ENCODE measurements around the gene PLXNB3.

Gene PLXNB3

DNA sequence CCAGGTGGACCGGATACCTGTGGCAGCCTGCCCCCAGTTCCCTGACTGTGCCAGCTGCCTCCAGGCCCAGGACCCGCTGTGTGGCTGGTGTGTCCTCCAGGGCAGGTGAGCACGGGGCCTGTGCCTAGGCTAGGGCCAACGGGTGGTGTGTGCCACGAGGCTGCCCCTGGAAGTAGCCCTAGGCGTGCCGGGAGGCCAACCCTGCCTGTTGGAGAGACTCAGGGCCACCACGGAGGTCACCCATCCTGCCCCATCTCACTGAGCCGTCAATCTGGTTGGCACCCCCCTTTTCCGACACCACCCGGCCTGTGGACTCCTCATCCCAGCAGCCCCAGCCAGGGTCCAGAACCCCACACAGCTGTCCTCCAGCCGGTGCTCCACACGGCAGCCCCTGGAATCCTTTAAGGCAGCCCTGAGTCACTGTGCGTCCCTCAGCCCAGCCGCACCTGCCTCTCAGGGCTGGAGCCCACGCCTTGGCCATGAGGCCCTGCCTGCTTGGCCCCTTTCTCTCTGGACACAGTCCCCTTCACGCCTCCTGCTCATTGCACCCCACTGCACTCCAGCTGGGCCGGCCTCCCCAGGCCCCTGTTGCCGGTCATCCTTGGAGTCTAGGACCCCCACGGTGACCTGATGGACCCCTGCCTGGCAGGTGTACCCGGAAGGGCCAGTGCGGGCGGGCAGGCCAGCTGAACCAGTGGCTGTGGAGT lies 5.3 kb downstream of the PLXNB3 start:
- Mint-ChIP-seq H3K4me3 (no peak overlapping the region), H3K4me1 (ENCODE audit: low read depth in 2 of 2) (peaks cover 4 to 5% of the 10 kb centered on the region in 2 donors), H3K36me3 (ENCODE audit: insufficient read depth) (no peaks in the 10 kb centered on the region), H3K27ac (no peak overlapping the region), H3K9me3 (no peaks in the 10 kb centered on the region), H3K27me3 (no peaks in the 10 kb centered on the region)
- DNase-seq (no peak), ATAC-seq (replicated peaks) (no peak)

- H3K9me3 Mint-ChIP-seq, result no peaks in the 10 kb centered on the region
- H3K27me3 Mint-ChIP-seq, result no peaks in the 10 kb centered on the region
- ATAC-seq (replicated peaks), result no peak
- H3K4me1 Mint-ChIP-seq (ENCODE audit: low read depth in 2 of 2), result peaks cover 4 to 5% of the 10 kb centered on the region in 2 donors
- H3K4me3 Mint-ChIP-seq, result no peak overlapping the region
- no peak for DNase-seq
- H3K36me3 Mint-ChIP-seq (ENCODE audit: insufficient read depth), result no peaks in the 10 kb centered on the region
- H3K27ac Mint-ChIP-seq, result no peak overlapping the region
Observed at GRCh38 chrX:153769865-153770600, 6.0 kb downstream of the PLXNB3 start.

DNA sequence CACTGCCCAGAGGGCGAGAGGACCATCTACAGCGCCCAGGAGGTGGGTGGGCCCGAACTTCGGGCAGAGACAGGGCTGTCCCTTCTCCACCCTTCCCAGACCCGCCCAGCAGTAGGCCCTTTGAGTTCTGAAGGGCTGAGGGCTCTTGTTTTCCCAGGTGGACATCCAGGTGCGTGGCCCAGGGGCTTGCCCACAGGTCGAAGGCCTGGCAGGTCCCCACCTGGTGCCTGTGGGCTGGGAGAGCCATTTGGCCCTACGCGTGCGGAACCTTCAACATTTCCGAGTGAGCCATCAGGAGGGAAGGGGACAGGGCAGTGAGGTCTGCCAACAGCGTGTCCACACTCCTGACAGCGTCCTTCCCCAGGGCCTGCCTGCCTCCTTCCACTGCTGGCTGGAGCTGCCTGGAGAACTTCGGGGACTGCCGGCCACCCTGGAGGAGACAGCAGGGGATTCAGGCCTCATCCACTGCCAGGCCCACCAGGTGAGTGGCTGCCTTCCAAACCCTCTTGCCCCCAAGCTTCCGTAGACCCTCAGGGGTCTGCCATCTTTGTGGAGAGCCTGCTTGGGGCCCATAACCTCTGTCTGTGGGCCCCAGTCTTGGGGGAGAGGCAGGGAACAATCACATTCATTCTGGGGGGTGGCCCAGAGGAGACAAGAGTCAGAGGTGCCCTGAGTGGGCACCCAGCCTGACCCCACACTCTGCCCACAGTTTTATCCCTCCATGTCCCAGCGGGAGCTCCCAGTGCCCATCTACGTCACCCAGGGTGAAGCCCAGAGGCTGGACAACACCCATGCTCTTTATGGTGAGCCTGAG lies 6.8 kb downstream of the PLXNB3 start:
- no peak for ATAC-seq (replicated peaks)
- Mint-ChIP-seq H3K36me3 (ENCODE audit: insufficient read depth) (no peaks in the 10 kb centered on the region), H3K9me3 (no peaks in the 10 kb centered on the region), H3K4me1 (ENCODE audit: low read depth in 2 of 2) (peaks cover 4 to 5% of the 10 kb centered on the region in 2 donors), H3K4me3 (no peak overlapping the region), H3K27ac (no peak overlapping the region), H3K27me3 (no peaks in the 10 kb centered on the region)
- no peak for DNase-seq

- Mint-ChIP-seq H3K9me3 (no peaks in the 10 kb centered on the region), H3K27ac (no peak overlapping the region), H3K27me3 (no peaks in the 10 kb centered on the region), H3K36me3 (ENCODE audit: insufficient read depth) (no peaks in the 10 kb centered on the region), H3K4me3 (no peak overlapping the region), H3K4me1 (ENCODE audit: low read depth in 2 of 2) (peaks cover 4 to 5% of the 10 kb centered on the region in 2 donors)
- DNase-seq, result no peak
- no peak for ATAC-seq (replicated peaks)
Observed at GRCh38 chrX:153771415-153772315, 7.6 kb downstream of the PLXNB3 start.

DNA sequence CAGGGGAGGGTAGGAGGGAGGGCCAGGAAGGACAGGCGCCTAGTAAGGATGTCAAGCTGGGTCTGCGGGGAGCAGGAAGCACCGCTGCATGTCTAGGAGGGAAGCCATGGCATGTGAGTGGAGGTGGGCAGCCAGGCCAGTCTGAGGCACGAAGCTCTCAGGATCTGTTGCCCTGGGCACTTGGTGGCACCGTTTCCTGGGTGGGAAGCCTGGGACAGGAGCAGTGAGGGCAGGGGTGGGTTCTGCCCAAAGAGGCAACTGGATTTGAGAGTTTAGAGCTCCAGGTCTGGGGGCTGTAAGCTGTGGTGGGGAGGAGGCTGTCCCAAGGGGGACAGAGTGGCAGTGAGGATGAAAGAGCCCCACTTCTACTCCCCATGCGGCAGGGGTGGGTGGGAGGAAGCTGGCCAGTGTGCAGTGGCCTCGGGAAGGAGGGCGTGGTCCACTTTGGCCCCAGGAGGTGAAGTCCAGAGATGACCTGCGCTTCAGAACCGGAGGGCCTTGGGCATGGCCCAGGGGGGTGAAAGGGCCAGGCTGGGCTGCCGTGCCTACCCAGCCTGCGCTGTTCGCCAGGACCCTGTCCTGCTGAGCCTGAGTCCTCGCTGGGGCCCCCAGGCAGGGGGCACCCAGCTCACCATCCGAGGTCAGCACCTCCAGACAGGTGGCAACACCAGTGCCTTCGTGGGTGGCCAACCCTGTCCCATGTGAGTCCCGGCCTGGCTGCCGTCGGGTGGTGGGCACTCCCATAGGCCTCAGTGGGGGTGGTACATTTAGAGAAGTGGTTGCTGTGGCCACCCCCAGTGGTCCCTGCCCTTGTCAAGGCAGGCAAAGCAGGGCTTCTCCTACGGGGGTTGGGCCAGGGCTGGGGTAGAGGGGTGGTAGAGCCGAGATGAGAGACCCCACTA lies 8.5 kb downstream of the PLXNB3 start:
- ATAC-seq (replicated peaks) (no peak), DNase-seq (no peak)
- H3K27me3 Mint-ChIP-seq, result no peaks in the 10 kb centered on the region
- H3K36me3 Mint-ChIP-seq (ENCODE audit: insufficient read depth), result no peaks in the 10 kb centered on the region
- H3K9me3 Mint-ChIP-seq, result no peaks in the 10 kb centered on the region
- H3K4me1 Mint-ChIP-seq (ENCODE audit: low read depth in 2 of 2), result peaks cover 4 to 5% of the 10 kb centered on the region in 2 donors
- no peak overlapping the region for H3K4me3 Mint-ChIP-seq
- H3K27ac Mint-ChIP-seq, result no peak overlapping the region

DNA sequence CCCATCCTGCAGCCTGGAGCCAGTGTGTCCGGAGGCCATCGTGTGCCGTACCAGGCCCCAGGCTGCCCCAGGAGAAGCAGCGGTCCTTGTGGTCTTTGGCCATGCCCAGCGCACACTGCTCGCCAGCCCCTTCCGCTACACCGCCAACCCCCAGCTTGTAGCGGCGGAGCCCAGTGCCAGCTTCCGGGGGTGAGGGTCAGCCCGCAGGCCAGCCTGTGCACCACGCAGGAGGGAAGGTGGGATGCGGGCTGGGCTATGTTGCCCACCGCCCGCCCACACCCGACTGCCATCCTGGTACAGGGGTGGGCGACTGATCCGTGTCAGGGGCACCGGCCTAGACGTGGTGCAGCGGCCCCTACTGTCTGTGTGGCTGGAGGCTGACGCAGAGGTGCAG lies 9.2 kb downstream of the PLXNB3 start:
- Mint-ChIP-seq H3K9me3 (no peaks in the 10 kb centered on the region), H3K36me3 (ENCODE audit: insufficient read depth) (no peaks in the 10 kb centered on the region), H3K27ac (no peak overlapping the region), H3K27me3 (no peaks in the 10 kb centered on the region), H3K4me3 (no peak overlapping the region), H3K4me1 (ENCODE audit: low read depth in 2 of 2) (peaks cover under 1 to 2% of the 10 kb centered on the region in 2 donors)
- ATAC-seq (replicated peaks) (no peak), DNase-seq (no peak)

DNA sequence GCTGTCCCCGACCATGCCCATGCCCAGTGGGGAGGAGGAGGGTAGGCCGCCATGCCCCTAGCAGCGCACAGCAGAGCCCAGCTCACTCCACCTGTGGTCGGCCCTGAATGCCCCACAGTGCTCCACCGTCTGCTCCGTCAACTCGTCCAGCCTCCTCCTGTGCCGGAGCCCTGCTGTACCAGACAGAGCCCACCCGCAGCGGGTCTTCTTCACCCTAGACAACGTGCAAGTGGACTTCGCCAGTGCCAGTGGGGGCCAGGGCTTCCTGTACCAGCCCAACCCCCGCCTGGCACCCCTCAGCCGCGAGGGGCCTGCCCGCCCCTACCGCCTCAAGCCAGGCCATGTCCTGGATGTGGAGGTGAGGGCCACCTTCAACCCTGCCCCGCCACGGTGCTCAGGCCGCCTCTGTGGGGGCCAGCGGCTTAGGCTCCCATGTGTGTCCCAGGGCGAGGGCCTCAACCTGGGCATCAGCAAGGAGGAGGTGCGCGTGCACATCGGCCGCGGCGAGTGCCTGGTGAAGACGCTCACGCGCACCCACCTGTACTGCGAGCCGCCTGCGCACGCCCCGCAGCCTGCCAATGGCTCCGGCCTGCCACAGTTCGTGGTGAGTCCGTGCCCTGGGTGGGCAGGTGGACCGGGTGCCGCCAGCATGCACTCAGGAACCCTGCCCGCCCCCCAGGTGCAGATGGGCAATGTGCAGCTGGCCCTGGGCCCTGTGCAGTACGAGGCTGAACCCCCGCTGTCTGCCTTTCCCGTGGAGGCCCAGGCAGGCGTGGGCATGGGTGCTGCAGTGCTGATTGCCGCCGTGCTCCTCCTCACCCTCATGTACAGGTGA lies 9.9 kb downstream of the PLXNB3 start:
- Mint-ChIP-seq H3K4me3 (no peak overlapping the region), H3K4me1 (ENCODE audit: low read depth in 2 of 2) (no peaks in the 10 kb centered on the region), H3K36me3 (ENCODE audit: insufficient read depth) (no peaks in the 10 kb centered on the region), H3K9me3 (no peaks in the 10 kb centered on the region), H3K27ac (no peak overlapping the region), H3K27me3 (no peaks in the 10 kb centered on the region)
- DNase-seq, result no peak
- no peak for ATAC-seq (replicated peaks)

DNA sequence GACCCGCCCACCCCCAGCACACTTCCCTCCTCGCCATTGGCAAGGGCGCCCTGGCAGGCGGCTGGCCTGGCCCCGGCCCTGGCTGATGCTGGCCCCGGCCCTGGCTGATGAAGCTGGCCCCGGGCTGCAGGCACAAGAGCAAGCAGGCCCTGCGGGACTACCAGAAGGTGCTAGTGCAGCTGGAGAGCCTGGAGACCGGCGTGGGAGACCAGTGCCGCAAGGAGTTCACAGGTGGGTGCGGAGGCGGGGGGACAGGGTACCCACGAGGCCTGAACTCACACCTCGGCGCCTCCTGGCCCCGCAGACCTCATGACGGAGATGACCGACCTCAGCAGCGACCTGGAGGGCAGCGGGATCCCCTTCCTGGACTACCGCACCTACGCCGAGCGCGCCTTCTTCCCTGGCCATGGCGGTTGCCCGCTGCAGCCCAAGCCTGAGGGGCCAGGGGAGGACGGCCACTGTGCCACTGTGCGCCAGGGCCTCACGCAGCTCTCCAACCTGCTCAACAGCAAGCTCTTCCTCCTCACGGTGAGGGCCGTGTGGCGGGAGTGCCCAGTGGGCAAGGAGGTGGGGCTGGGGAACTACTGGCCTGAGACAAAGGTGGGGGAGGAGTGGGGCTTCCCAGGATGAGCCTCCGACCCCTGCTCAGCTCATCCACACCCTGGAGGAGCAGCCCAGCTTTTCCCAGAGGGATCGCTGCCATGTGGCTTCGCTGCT lies 10.7 kb downstream of the PLXNB3 start:
- Mint-ChIP-seq H3K9me3 (no peaks in the 10 kb centered on the region), H3K27me3 (peaks cover 0 to 4% of the 10 kb centered on the region in 2 donors), H3K4me1 (ENCODE audit: low read depth in 2 of 2) (no peaks in the 10 kb centered on the region), H3K4me3 (no peak overlapping the region), H3K27ac (no peak overlapping the region), H3K36me3 (ENCODE audit: insufficient read depth) (no peaks in the 10 kb centered on the region)
- no peak for DNase-seq
- ATAC-seq (replicated peaks), result no peak

DNA sequence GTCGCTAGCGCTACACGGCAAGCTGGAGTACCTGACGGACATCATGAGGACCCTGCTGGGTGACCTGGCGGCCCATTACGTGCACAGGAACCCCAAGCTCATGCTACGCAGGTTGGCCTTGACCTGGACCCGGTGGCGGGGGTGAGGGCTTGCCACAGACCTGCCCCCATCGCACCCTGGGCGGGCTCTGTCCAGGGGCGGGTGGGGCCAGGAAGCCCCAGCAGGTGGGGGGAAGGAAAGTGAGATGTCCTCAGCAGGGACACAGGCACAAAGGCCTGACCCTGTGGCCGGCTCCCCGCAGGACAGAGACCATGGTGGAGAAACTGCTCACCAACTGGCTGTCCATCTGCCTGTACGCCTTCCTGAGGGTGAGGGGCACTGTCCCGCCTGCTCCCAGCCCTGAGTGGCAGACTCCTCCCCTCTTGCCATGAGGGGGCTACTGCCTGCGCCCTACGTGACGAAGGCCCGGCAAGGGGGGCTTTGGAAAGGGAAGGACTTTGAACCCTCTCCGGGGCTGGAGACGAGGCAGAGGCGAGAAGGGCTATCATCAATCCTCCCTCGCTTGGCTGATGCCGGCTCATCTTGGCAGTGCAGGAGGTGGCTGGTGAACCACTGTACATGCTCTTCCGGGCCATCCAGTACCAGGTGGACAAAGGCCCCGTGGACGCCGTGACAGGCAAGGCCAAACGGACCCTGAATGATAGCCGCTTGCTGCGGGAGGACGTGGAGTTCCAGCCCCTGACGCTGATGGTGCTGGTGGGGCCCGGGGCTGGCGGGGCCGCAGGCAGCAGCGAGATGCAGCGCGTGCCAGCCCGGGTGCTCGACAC lies 11.5 kb downstream of the PLXNB3 start:
- Mint-ChIP-seq H3K27ac (no peak overlapping the region), H3K4me1 (ENCODE audit: low read depth in 2 of 2) (peaks cover 0 to 6% of the 10 kb centered on the region in 2 donors), H3K36me3 (ENCODE audit: insufficient read depth) (no peaks in the 10 kb centered on the region), H3K9me3 (no peaks in the 10 kb centered on the region), H3K4me3 (no peak overlapping the region), H3K27me3 (peaks cover 7 to 11% of the 10 kb centered on the region in 2 donors)
- ATAC-seq (replicated peaks) (no peak), DNase-seq (no peak)

GRCh38 chrX:153776120-153776599 lies 12.1 kb downstream of the PLXNB3 start:
- ATAC-seq (replicated peaks) (no peak), DNase-seq (no peak)
- peaks cover 0 to 6% of the 10 kb centered on the region in 2 donors for H3K4me1 Mint-ChIP-seq (ENCODE audit: low read depth in 2 of 2)
- no peak overlapping the region for H3K4me3 Mint-ChIP-seq
- no peak overlapping the region for H3K27ac Mint-ChIP-seq
- H3K36me3 Mint-ChIP-seq (ENCODE audit: insufficient read depth), result no peaks in the 10 kb centered on the region
- peaks cover 7 to 13% of the 10 kb centered on the region in 2 donors for H3K27me3 Mint-ChIP-seq
- H3K9me3 Mint-ChIP-seq, result no peaks in the 10 kb centered on the region

Measured in effector memory CD8-positive, alpha-beta T cell (primary cell).